Heart left ventricle (tissue), 13 donors: ENCODE results near the gene TXNDC12.

Experiments used
- POLR2A ChIP-seq, 2 donors: fragments of 450-650 bp; IDR thresholded peaks; one replicate each; pipeline ENCODE4 v1.6.1; 2017; ENCODE audit warnings: antibody characterized with exemption in 2 of 2, mild to moderate bottlenecking in 2 of 2, moderate library complexity in 2 of 2
- TF ChIP-seq, protein P1 (sequence below), 12 donors: fragments of 200-600 bp; sonication (generic) in 4 of 12; IDR thresholded peaks; one replicate each; pipeline versions ENCODE4 v1.5.0 to v1.8.0; 2018 to 2022; ENCODE audit warnings: antibody characterized with exemption in 12 of 12, mild to moderate bottlenecking in 5 of 12
- donor health status: ischemic (EF 13 %, LVEDD 7.1; RV severe dilation, severe dysfunction).
- donor health status: DM: no; HTN: yes; CAD: no.
- donor health status: DM: no; HTN: no; CAD: no.
- donor health status: ischemic (EF 25% LVEDD 6.9; RV normal size, moderate dysfunction).
- donor health status: ischemic (EF 25% LVEDD 5.7; RV mildly dilated, moderate dysfunction).
- donor health status: ischemic (EF 35%, LVEDD 5.7; RV mildly dilated, moderate dysfunction).
- donor health status: nonischemic (EF 11% LVEDD 7.7; RV severe dilation, severe dysfunction).
- donor health status: DM: yes; HTN: yes; CAD: no.
- donor health status: PGD.
- donor health status: ischemic (EF 29% LVEDD 5.4; RV normal size, mild dysfunction).
- donor health status: nonischemic (EF 23%, LVEDD 6.1; RV moderate dilation, normal function).

DNA sequence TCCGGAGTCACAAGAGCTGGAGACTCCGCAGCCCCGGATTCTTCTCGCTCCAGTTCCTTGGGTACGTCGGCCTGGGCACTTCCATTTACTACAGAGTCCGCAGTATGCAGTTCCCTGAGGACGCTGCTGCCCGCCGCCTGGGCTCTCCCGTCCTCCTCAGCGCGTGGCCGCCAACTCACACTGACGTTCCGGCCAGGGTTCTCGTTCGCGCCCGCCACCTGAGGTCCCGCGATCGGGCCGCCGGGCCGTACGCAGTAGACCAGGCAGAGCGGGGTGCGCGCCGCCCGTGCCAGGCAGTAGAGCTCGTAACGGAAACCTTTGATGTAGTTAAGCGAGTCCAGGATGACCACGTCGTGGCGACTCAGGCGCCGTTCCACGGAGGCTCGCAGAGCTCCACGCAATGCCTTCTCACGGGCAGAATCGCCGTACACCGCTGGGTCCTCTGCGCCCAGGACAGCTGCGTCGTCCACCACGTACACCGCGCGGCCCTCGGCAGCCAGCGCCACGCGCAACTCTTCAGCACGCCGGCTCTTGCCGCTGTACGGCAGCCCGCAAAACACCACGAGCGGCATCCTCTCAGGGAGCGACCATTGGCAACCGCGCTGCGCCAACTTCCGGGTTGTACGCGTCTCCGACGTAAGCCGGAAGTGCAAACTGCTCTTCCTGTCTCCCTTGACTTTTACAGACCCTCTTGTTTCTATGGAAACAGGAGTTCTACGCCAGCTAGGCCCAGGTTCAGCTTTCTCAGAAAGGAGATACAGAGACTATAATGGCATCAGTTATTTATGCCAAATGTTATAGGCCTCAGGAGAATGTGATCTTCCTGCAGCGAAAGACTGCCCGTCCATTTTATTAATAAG is 21.6 kb downstream of the TXNDC12 start, which contains the start of gene KTI12:
- TF ChIP-seq, protein P1, sequence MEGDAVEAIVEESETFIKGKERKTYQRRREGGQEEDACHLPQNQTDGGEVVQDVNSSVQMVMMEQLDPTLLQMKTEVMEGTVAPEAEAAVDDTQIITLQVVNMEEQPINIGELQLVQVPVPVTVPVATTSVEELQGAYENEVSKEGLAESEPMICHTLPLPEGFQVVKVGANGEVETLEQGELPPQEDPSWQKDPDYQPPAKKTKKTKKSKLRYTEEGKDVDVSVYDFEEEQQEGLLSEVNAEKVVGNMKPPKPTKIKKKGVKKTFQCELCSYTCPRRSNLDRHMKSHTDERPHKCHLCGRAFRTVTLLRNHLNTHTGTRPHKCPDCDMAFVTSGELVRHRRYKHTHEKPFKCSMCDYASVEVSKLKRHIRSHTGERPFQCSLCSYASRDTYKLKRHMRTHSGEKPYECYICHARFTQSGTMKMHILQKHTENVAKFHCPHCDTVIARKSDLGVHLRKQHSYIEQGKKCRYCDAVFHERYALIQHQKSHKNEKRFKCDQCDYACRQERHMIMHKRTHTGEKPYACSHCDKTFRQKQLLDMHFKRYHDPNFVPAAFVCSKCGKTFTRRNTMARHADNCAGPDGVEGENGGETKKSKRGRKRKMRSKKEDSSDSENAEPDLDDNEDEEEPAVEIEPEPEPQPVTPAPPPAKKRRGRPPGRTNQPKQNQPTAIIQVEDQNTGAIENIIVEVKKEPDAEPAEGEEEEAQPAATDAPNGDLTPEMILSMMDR (IDR thresholded peaks at IDR 0.05) = no peak
- TF ChIP-seq POLR2A (IDR thresholded peaks at IDR 0.05) = peak in 1 of 2 donors; percentile 58
